D721Med (cell line): Measurements from ENCODE around the gene PSRC1.

Experiments used
- DNase-seq: peaks from one replicate; pipeline ENCODE4 v3.0.0; 2011; ENCODE audit warnings: low spot score; ENCODE audit not compliant: insufficient read length
- FAIRE-seq: peaks from 2 replicates; lab custom pipeline; 2011; peaks lifted over from hg19 to GRCh38; lab: Jason Lieb, UNC
- TF ChIP-seq, protein P1 (sequence below): IDR thresholded peaks from 2 replicates; pipeline ENCODE4 v1.5.1; 2012; ENCODE audit warnings: mild to moderate bottlenecking, control low read depth; ENCODE audit not compliant: insufficient read depth; ENCODE audit errors: missing control alignments

The PSRC1 gene

GRCh38 chr1:109283748-109284600, 1.0 kb upstream of the PSRC1 start:
- DNase-seq (no peak), FAIRE-seq (no peak)
- TF ChIP-seq, protein P1, sequence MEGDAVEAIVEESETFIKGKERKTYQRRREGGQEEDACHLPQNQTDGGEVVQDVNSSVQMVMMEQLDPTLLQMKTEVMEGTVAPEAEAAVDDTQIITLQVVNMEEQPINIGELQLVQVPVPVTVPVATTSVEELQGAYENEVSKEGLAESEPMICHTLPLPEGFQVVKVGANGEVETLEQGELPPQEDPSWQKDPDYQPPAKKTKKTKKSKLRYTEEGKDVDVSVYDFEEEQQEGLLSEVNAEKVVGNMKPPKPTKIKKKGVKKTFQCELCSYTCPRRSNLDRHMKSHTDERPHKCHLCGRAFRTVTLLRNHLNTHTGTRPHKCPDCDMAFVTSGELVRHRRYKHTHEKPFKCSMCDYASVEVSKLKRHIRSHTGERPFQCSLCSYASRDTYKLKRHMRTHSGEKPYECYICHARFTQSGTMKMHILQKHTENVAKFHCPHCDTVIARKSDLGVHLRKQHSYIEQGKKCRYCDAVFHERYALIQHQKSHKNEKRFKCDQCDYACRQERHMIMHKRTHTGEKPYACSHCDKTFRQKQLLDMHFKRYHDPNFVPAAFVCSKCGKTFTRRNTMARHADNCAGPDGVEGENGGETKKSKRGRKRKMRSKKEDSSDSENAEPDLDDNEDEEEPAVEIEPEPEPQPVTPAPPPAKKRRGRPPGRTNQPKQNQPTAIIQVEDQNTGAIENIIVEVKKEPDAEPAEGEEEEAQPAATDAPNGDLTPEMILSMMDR, result no peak

DNA sequence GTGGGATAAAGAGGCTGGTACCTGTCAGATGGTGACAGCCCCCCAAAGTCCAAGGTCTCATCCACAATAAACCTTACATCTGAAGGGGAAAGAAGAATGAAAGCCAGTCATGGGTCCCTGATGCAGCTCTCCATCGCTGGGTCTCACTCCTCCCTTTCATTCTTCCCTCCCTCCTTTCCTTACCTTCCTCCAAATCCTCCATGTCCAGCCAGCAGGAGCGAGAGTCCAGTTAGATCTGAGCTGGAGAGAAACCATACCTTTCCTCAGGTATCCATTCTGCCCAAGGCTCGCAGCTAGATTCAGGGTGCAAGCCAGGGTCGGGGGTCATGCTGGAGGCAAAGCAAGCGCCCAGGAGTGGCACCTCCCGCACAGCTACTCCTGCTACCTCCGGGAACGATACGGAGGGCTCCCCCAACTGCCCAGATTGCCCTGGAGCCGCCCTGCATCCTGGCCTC, 421 bp downstream of the PSRC1 start:
- FAIRE-seq (no peak), DNase-seq (no peak)
- TF ChIP-seq, protein P1, result no peak

GRCh38 chr1:109281680-109282496, 1.1 kb downstream of the PSRC1 start:
- TF ChIP-seq, protein P1, result no peak
- no peak for DNase-seq
- FAIRE-seq, result no peak

DNA sequence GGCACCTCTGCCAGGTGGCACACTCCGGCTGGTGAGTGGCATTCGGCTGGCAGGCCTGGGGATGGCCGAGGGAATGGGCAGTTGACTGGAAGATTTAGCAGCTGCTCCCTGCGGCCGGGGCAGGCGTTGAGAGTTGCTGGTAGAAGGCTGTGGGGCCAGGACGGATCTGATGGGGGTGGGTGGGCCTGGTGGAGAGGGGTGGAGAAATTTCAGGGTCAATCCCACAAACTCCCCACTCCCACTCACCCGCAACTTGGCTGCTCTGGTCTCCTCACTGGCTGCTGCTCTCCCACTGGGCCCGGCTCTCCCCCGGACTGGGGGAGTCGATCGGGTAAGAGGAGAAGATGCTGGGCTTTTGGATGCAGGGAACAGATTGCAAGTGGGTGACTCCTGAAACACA, 2.1 kb downstream of the PSRC1 start:
- TF ChIP-seq, protein P1, result no peak
- DNase-seq (no peak), FAIRE-seq (no peak)

- FAIRE-seq, result no peak
- no peak for DNase-seq
- TF ChIP-seq, protein P1, result no peak
These were observed 3.2 kb downstream of the PSRC1 start for GRCh38 chr1:109279615-109280278.

DNA sequence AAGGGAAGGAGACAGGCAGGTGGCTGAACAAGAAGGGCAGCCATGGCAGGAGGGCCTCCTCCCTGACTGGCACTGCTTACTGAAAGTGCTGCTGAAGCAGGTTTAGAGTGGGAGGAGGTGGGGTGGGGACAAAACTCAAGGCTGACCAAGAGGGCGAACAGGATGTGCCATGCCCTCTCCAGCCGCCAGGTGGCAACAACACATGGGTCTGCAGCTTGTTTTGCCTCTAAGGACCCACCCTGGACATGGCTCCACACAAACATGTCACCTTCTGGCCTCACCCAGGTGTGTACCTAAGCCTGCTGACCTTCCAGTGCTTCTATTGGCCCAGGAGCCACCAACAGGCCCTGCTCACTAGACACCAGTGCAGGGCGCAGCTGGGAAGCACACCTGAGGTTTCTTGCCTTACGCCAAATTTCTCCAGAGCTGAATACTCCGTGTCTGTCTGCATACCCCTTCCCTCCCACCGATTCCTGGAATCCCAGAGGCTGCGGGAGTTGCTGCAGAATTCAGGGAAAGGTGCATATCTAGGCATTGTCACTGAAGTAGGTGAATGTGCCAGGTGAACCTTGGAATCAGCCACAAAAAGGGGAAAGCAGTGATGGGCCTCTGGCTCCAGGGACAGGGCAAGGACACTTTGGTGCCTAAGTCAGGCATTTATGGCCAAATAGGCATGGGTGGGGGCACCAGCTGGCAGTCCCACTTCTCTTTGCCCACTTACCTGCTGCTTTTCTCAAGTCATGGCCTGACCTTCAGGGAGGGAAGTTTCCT, 5.3 kb downstream of the PSRC1 start:
- TF ChIP-seq, protein P1, result peak; percentile 95
- no peak for FAIRE-seq
- DNase-seq, result peak; percentile 88
